Right ventricle myocardium superior (tissue), 1 donor: ENCODE data around the gene KCNQ1. TPM values are rescaled to one million over a fixed set of nuclear protein-coding genes. Genes with fewer than 3 reads are reported as not detected.

Experiments used
- ATAC-seq: fragments of 200-7000 bp; cut with Tn5 transposase; one replicate; pipeline ENCODE4 v1.9.1; 2020; ENCODE audit warnings: mild to moderate bottlenecking; ENCODE audit not compliant: poor library complexity
- DNase-seq: peaks from one replicate; pipeline ENCODE4 v3.0.0-alpha.2; 2020
- intact Hi-C: fragments of 100-400 bp; cut with DNase I; formaldehyde crosslinking; loops from one replicate; pipeline ENCODE4 v1.11.2; 2022
- total RNA-seq: library from RNA; stranded (reverse); fragmentation: NEBNext Ultra II Directional; extraction: Animal tissue kit (Norgen Biotek cat#: 25700); gene quantifications from one replicate; pipeline ENCODE4 v1.2.1, GENCODE V29; 2021
- donor health status: DM: no; HTN: yes; CAD: no; lungs with severe emphysema.

KCNQ1 gene
- total RNA-seq, 1 donor from 2014 or later: 33.4 TPM

DNA sequence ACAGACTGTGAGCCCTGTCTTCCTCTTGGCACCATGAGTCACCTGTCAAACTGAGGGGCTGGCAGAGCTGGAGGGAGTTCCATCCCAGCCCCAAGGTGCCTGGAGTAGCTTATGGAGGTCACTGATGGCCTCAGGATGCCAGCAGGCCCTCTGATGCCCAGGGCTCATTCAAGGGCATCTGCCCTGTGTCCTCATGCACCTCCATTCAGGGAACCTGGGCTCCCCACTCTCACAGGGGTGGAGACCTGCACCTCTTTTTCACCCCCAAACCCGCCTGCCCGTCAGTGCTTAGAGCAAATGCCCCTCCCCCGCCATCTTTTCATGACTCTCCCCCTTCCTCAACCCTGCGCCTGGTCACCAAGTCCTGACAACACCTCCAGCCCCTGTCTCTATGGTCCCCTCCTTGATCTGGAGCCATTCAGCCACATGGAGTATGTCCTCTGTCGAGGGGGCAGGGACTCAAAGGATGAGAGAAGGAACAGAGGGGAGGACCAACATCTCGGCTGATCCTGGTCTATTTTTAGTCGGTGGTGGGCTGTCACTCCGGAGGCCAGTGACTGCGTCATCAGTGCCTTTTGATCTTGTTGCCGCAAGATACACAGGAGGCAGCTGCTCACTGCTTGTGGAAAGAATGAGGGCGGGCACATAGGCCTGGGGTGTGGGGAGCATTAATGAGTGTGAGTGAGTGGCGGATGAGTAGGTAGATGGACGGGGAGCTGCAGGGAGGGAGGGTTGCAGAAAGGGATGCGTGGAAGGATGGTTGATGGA is 368.5 kb downstream of the KCNQ1 start:
- DNase-seq (peak; percentile 30), ATAC-seq (no peak)
- intact Hi-C loops: no loop called here

DNA sequence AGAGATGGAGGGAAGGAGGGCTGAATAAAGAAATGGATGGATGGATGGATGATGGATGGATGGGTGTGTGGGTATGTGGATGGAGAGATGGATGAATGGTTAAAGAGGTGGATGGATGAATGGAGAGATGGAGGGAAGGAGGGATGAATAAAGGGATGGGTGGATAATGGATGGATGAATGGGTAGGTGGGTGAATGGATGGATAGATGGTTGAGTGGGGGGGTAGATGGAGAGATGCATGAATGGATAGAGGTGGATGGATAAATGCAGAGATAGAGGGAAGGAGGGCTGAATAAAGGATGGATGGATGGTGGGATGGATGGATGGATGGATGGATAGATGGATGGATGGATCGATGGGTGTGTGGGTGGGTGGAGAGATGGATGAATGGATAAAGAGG is 369.2 kb downstream of the KCNQ1 start:
- ATAC-seq: no peak

DNA sequence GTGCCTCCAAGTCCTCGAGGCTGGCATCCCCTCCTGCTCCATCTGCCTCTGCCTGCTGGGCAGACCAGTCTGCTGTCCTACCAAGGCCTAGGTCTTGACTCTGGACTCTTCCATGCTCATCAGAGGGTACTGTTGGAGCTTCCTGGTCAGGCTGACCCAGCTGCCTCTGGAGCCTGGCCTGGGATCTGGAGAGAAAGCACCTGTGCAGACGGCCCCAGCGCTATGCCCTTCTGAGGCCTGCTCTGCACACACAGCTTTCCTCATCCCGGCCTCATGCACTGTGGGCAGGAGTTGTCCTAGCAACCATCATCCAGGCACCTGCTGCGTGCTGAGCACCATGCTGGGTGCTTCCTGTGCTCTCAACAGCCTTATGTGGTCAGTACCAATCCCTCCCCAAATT is 369.9 kb downstream of the KCNQ1 start:
- DNase-seq: peak; percentile 30

More for the DNA sequence above, 369.2 kb downstream of the KCNQ1 start:
- no peak for DNase-seq
- intact Hi-C loops: no loop called here

DNA sequence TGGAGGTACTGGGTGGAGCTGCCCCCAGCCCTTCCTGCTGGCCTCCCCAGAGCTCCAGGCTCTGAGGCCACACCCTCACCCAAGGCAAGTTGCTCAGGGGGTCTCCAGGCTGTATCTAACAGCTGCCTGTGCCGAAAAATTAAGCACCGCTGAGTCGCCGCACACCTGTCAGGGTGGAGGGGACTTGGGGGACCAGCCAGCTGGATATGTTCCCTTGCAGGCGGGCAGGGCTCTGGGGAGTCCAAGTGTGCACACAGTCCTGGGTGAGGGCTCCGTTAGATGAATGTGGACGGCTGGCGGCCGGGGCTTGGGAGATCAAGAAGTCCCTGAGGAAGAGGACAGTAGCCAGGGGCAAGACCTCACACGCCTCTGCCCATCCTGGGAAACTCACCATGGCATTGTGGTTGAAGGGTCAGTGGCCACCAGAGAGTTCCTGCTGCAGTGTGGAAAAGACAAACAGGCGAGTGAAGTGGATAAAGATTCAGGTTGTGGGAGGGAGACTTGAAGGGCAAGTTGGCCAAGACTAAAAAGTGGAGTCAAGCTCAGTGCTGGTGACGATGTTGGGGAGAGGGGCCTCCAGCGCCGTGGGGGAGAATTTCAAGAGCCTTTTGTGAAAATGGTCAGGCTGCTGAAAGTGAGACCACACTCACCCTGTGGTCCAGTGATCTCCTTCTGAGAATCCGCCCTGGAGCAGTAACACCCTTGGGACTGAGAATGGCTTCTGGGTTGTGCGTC is 371.1 kb downstream of the KCNQ1 start:
- DNase-seq (peak; percentile 22), ATAC-seq (no peak)
- intact Hi-C loops: no loop called here

More for the DNA sequence above, 369.9 kb downstream of the KCNQ1 start:
- ATAC-seq: no peak
- intact Hi-C loops: no loop called here

DNA sequence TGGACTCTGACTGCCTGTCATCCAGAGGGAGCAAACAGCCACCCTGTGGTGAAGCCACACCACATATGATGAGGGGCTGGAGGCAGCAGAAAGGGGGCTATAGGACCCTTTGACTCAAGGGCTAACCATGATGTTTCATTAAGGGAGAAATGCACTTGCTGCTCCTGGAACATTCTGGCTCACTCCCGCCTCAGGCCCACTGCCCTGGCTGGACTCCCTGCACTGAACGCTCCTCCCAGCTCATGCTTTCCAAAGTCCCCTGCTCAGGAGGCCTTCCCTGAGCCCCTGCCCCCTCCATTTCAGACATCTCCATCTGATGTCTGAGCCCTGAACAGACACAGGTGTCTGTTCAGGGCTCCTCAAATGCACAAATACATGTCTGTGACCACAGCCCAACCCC is 371.7 kb downstream of the KCNQ1 start:
- ATAC-seq (no peak), DNase-seq (no peak)
- intact Hi-C loops: no loop called here

DNA sequence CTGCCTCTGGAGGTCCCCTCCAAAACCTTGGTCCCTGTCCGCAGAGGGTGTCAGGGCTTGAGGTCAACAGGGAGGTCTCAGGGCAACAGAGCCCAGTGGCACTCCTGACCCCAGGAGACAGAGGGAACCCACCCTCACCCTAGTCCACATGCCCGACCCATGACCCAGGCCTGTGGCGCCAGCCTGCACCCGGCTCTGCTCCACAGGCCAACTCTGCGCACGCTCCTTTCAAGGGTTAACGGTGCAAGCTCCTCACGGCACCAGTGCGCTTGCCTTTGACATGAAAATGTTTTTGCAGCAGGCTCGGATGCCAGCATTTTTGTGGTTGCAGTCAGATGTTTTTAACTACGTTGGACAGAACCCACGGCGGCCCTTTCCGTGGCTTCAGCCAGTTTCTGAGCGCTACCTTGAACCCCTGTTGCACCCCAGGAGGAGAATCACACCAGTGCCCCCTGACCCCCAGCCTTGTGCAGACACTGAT is 372.2 kb downstream of the KCNQ1 start:
- DNase-seq (peak; percentile 43), ATAC-seq (no peak)
- intact Hi-C loops: no loop called here

DNA sequence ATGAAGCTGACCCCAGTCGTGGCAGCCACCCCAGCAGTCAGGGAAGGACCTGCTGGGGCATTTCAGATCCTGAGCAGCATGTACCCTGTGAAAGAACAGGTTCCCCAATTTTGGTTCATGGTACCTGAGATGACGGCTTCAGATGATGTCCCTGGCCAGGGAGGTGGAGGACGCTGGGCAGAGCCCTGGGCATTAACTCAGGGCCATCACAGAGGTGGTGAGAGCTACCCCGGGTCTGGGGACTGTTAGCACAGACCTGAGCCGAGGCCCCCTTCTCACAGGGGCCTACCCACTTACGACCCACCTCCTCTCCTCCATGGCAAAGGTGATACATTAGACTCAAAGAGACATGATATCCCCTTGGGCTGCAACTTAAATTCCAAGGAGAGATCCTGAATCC is 372.6 kb downstream of the KCNQ1 start:
- intact Hi-C loops: no loop called here
- DNase-seq: no peak
- ATAC-seq: no peak

DNA sequence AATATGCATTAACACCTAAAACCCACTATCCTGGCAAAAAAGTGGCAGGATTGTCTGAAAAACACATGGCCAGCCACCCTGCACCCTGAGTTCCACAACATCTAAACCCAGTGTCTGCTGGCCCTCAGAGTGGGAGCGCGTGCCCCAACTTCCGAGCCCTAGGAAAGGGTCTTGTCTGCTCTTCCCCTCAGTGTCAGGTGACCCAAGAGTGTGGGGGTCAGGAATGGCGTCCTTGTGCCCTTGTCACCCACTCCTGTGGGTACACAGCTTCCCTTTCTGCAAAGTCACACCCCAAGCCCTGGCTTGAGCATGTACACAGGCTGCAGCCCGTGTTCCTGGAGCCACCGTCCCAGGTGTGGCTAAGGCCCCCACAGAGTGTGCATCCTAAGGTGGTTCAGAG is 373.2 kb downstream of the KCNQ1 start:
- ATAC-seq (no peak), DNase-seq (peak; percentile 10)

DNA sequence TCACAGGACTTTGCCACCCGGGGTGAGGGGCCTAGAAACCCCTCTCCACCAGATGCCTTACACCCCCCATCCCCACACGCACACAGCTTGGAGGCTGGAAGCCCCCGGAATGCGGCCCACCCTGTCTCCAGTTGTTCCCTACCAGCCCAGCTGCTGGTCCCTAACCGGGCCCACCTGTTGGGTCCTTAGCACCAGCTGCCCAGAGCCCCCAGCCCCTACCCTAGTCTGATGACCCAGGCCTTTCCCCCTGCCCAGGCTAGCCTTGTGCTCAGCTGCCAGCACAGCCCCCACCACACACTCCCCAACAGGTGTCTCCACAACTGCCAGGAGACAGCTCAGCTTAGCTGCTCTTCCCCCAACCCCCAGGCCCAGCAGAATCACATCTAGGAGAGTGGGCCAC is 373.7 kb downstream of the KCNQ1 start:
- DNase-seq: peak; percentile 25
- ATAC-seq: no peak
- intact Hi-C loops: no loop called here

More for the DNA sequence above, 373.2 kb downstream of the KCNQ1 start:
- intact Hi-C loops: no loop called here

DNA sequence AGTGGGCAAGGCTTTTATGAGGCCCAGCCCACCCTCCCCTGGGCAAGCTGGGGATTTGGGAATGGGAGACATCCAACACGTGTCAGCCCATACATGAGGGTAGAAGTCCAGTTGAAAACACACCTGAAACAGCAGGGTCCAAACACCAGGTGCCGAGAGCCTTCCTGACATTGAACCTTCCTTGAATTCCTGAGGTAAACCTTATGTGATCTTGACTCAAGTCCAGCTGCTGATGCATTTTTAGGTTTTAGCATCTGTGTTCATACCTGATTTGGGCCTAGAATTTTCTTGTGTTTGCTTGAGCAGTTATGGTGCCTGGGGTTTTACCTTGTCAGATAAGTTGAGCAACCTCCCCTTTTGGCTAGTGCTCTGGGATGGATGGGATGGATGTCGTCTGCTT is 374.5 kb downstream of the KCNQ1 start:
- ATAC-seq (no peak), DNase-seq (peak; percentile 16)
- intact Hi-C loops: no loop called here

DNA sequence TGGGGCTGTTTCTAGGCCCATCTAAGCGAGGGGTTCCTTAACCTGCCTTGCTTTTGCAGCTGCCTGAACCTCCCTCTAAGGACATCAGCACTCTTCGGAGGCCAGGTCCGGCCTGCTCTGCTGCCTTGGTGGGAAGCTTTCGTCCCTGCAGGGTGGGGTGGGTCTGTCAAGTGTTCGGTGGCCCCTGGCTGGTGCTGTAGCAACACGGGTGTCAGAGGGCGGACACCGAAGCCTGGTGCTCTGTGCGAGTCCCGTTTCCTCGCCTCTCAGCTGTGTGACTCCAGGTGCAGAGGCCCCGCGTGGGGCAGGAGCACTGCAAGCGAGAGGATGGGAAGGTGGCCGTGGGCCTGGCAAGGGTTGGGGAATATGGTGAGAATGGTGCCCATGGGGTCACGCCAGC is 376.2 kb downstream of the KCNQ1 start:
- intact Hi-C loops: loop anchor here (10.0 kb wide), 1 partner anchor 56 kb away; no protein-coding TSS in a partner anchor
- ATAC-seq: no peak

DNA sequence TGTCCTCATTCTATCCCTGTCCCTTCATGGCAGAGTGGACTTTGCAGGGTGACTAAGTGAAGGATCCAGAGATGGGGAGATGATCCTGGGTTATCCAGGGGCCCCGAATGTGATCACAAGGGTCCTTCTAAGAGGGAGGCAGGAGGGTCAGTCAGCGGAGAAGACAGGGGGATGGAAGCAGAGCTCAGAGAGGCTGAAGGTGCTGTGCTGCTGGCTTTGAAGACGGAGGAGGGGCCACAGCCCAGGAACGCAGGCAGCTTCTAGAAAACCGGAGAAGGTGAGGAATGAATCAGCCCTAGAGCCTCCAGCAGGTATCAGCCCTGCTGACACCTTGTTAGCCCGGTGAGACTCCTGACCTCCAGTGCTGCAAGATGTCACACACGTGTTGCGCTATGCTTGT is 377.1 kb downstream of the KCNQ1 start:
- peak; percentile 1 for DNase-seq
- no peak for ATAC-seq
- intact Hi-C loops: loop anchor here (10.0 kb wide), 1 partner anchor 57 kb away; no protein-coding TSS in a partner anchor

More for the DNA sequence above, 376.2 kb downstream of the KCNQ1 start:
- DNase-seq: peak; percentile 34

DNA sequence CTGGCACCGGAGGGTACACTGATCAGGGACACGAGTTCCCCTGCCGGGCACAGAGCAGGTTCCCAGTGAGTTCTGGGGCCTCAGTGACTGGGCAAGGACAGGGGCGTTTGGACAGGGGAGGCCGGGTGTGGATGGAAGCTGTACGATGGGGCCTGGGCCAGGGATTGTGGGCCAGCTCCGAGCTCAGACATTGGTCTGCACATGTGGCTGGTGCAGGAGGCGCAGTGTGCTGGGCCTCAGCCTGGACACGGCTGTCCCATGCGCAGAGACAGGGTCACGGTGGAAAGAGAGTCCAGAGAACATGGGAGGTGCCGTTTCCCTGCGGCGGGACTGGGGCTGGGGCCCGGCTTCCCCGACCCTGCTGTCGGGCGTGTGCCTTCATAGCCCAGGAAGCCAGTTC is 380.0 kb downstream of the KCNQ1 start:
- intact Hi-C loops: loop anchor here (10.0 kb wide), 1 partner anchor 60 kb away; no protein-coding TSS in a partner anchor
- ATAC-seq (peak; percentile 56), DNase-seq (peak; percentile 75)

DNA sequence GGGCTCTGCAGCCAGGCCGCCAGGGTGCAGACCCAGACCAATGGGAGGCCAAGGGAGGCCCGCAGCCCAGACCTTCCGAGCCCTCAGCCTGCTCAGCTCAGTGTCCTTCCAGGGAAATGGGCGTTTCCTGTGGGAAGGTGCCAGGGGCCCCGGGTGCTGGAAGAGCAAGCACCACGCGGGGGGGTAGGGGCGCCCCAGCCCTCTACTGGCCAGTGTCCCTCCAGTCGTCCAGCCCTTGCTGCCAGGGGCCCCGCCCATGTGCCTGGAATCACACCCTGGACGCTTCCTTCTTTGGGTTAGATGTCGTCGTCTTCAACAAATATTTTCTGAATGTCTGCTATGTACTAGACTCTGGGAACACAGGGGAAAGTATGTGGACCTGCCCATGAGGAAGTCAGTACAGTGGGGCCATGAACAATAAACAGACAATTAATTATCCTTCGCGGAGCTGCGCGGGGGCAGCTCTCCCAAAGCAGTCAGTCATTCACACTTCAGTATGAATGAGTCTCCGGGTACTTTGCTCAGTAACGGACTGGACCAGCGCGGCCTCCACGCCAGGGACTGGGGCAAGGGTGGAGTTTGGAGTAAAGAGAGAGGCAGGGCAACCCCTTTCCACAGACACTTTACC is 380.6 kb downstream of the KCNQ1 start:
- ATAC-seq (peak; percentile 75), DNase-seq (peak; percentile 93)
- intact Hi-C loops: loop anchor here (10.0 kb wide), 1 partner anchor 61 kb away; no protein-coding TSS in a partner anchor

DNA sequence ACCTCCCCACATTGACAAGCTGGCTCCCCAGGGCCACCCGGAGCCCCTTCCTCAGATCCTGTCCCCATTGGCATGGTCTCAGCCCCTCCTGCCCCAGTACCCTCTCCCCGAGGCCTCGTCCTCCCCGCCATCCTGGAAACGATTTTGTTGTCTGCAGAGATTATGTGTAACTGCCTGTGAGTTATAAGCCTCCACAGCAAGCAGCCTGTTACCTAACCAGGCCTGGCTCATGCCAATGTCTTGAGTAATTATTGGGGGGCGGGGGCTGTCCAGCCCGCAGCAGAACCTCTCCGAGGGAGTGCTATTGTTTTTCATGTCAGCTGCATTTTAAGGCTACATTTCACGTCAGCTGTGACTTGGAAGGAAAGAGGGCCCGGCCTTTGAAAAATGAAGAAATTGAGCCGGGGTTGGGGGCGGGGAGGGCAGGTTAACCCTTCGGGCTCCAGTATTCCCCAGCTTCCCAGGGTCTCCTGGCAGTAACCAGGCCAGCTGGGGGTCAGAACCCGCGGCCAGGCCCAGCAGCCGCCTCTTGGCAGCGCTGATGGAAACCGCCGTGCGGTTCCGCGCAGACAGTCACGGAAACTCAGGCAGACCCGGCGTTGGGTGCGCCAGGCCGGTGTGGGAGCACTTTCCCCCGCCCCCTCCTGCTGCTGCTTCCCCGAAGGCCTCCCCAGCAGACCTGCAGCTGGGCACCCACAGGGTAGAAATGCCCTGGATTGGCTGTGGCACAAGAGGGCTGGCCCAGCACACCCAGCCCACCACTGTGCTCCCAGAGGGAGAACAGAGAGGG is 381.3 kb downstream of the KCNQ1 start:
- DNase-seq: peak; percentile 78
- intact Hi-C loops: loop anchor here (10.0 kb wide), 1 partner anchor 61 kb away; no protein-coding TSS in a partner anchor
- ATAC-seq: peak; percentile 84

DNA sequence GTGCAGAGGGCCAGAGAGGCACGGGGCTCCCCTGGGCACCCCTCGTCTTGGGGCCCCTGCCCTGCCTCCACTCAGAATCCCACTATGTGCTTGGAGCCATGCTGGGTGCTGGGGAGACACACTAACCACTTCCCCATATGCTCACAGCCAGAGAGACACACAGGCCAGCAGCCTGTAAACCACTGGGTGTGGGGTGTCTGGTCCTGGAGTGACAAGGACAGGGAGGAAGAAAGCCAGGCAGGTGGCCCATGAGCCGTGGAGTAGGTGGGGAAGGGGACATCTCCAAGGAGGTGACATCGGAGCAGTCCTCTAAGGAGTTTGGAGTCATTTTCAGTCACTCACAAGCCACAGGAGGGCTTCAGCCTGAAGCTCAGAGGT is 381.9 kb downstream of the KCNQ1 start:
- peak; percentile 43 for DNase-seq
- peak; percentile 14 for ATAC-seq
- intact Hi-C loops: loop anchor here (10.0 kb wide), 1 partner anchor 62 kb away; no protein-coding TSS in a partner anchor

DNA sequence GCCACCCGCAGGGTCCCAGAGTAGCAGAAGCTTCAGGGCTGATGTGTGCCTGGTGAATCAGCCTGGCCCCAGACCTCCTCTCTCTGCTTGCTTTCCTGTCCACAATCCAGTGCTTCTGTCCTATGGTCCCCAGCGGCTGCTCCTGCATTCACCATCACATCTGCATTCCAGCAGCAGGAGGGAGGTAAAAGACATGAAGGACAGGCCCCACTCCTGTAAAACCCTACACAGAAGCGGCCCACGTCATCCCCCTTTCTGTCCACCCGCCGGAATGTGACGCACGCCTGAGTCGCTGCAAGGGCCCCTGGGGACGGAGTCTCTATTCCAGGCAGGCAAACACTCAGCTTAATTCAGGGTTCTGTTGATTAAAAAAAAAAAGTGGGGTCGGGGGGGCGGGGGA is 382.4 kb downstream of the KCNQ1 start:
- DNase-seq (peak; percentile 25), ATAC-seq (no peak)
- intact Hi-C loops: loop anchor here (10.0 kb wide), 1 partner anchor 62 kb away; no protein-coding TSS in a partner anchor

DNA sequence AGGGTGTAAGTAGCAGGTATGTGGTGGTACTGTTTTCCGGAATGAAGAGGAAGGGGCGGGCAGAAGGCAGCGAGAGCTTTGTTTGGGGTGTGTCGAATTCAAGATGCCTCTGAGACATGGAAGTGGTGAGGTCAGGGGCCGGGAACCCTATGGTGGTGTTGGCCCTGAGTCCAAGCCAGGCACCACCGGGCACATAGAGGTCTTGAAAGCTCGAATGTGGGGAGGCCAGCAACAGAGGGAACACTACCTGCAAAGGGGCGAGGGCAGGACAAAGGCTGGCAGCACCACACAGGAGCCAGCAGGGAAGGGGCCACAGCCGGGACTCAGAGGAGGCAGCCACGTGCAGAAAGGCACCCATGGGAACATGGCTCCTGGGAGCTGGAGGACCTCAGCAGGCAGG is 383.0 kb downstream of the KCNQ1 start:
- DNase-seq (peak; percentile 22), ATAC-seq (no peak)
- intact Hi-C loops: loop anchor here (10.0 kb wide), 1 partner anchor 63 kb away; no protein-coding TSS in a partner anchor
